ENCODE data around the gene MYH7. TPM values are rescaled to one million over a fixed set of nuclear protein-coding genes. Genes with fewer than 3 reads are reported as not detected.

Gene MYH7
- total RNA-seq, 6 experiments from 2014 or later, result 0.30 to 5.6 (median 0.60) TPM

DNA sequence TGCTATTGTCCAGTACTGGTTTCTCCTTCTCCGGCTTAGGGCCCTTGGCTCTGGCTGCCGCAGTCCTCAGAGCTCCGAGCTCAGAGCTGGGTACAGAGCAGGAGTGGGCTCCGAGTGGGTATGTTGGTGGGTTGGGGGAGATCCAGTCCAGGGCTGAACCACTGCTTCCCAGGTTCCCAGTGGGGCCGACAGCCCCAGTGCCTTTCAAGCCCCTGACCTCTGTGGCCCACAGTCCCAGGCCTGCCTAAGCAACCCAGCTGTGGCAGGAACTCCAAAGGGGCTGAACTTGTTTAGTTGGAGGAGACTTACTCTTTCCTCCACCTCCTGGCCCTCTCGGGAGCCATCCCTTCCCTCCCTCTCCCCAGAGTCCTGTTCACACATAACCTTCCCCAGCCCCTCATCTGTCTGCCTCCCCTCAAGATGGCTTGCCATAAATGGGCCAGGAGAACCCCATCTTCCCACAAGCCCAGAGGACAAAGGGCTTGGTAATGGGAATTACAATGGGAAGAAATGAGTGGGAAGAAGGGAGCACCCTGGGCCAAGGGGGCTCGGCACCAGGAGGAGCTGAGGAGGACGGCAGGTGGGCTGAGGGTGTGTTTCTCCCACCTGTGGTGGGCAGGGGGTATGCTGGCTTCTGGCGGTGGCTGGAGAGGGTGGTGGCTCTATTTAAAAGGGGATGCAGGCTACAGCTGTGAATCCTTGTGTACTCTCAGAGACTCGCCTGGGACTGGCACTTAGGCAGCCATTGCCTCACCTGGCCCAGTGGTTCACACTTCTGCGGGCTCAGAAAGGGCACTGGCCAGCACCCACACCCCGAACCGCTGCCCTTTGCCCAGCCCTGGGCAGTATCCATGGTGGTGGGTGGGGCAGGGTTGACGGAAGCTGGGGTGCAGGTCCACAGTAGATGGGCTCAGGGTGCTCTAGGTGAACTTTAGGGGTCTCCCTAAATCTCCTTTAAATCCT, 23.6 kb downstream of the MYH7 start:
- TF ChIP-seq CTCF (IDR thresholded peaks at IDR 0.05) (no peak), POLR2A (IDR thresholded peaks at IDR 0.05) (no peak)
- ATAC-seq (no peak), DNase-seq (no peak)
- intact Hi-C loops (cut with DNase I), result no loop called here
- Histone ChIP-seq H3K9me3 (no peaks in the 10 kb centered on the region), H3K36me3 (no peaks in the 10 kb centered on the region), H3K27me3 (no peaks in the 10 kb centered on the region), H3K4me1 (no peaks in the 10 kb centered on the region), H3K27ac (no peak overlapping the region), H3K4me3 (no peak overlapping the region)
- 70% methylated on average over 7 of the region's 14 CpGs for WGBS (ENCODE audit: insufficient coverage, low coverage, low lambda C conversion rate, missing lambda C conversion rate)

GRCh38 chr14:23409966-23410635, 25.4 kb downstream of the MYH7 start:
- ATAC-seq (no peak), DNase-seq (no peak)
- intact Hi-C loops (cut with DNase I), result no loop called here
- Histone ChIP-seq H3K4me1 (no peaks in the 10 kb centered on the region), H3K36me3 (no peaks in the 10 kb centered on the region), H3K4me3 (no peak overlapping the region), H3K27me3 (no peaks in the 10 kb centered on the region), H3K27ac (no peak overlapping the region), H3K9me3 (no peaks in the 10 kb centered on the region)
- 33% methylated on average over 5 of the region's 14 CpGs for WGBS (ENCODE audit: insufficient coverage, low coverage, low lambda C conversion rate, missing lambda C conversion rate)
- TF ChIP-seq CTCF (IDR thresholded peaks at IDR 0.05), result no peak
- TF ChIP-seq POLR2A (IDR thresholded peaks at IDR 0.05), result no peak

DNA sequence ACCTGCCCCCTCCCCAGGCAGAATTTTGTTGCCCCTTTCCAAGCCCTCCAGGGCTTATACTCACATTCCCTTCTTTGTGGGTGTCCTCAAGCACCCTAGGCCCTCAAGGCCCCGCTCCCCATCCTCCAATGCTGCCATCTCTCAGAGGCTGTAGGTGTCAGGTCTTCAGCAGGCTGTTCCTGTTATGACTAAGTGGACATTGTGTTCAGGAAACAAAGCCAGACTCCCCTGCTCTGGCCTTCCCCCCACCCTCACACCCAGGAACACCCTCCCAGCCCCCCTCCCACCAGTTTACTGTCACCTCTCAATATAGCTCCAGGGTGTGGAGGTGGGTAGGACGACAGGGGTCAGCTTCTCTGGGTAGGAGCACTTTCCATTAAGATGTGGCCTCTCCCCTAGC, 26.0 kb downstream of the MYH7 start:
- ATAC-seq, result no peak
- TF ChIP-seq POLR2A (IDR thresholded peaks at IDR 0.05) (no peak), CTCF (IDR thresholded peaks at IDR 0.05) (no peak)
- Histone ChIP-seq H3K9me3 (no peaks in the 10 kb centered on the region), H3K36me3 (no peaks in the 10 kb centered on the region), H3K4me3 (no peak overlapping the region), H3K27me3 (no peaks in the 10 kb centered on the region), H3K4me1 (no peaks in the 10 kb centered on the region), H3K27ac (no peak overlapping the region)
- DNase-seq, result no peak
- intact Hi-C loops (cut with DNase I), result no loop called here
- WGBS (ENCODE audit: insufficient coverage, low coverage, low lambda C conversion rate, missing lambda C conversion rate), result 56% methylated on average over 2 of the region's 2 CpGs

GRCh38 chr14:23408307-23408630, 27.2 kb downstream of the MYH7 start:
- WGBS (ENCODE audit: insufficient coverage, low coverage, low lambda C conversion rate, missing lambda C conversion rate), result 53% methylated on average over 4 of the region's 5 CpGs
- intact Hi-C loops (cut with DNase I), result no loop called here
- Histone ChIP-seq H3K27me3 (no peaks in the 10 kb centered on the region), H3K4me1 (no peaks in the 10 kb centered on the region), H3K9me3 (no peaks in the 10 kb centered on the region), H3K36me3 (no peaks in the 10 kb centered on the region), H3K27ac (no peak overlapping the region), H3K4me3 (no peak overlapping the region)
- DNase-seq (no peak), ATAC-seq (no peak)
- TF ChIP-seq CTCF (IDR thresholded peaks at IDR 0.05) (no peak), POLR2A (IDR thresholded peaks at IDR 0.05) (no peak)
